ENCODE results near the gene CCHCR1. TPM values are rescaled to one million over a fixed set of nuclear protein-coding genes. Genes with fewer than 3 reads are reported as not detected.
"Not testable (repeated sequence)": the region's sequence is repeated elsewhere in the genome, so short reads cannot be mapped to it uniquely, and the experiment has no call there.

Gene CCHCR1
- polyA plus RNA-seq, 3 donors: 2.2 to 8.4 (median 2.8) TPM

DNA sequence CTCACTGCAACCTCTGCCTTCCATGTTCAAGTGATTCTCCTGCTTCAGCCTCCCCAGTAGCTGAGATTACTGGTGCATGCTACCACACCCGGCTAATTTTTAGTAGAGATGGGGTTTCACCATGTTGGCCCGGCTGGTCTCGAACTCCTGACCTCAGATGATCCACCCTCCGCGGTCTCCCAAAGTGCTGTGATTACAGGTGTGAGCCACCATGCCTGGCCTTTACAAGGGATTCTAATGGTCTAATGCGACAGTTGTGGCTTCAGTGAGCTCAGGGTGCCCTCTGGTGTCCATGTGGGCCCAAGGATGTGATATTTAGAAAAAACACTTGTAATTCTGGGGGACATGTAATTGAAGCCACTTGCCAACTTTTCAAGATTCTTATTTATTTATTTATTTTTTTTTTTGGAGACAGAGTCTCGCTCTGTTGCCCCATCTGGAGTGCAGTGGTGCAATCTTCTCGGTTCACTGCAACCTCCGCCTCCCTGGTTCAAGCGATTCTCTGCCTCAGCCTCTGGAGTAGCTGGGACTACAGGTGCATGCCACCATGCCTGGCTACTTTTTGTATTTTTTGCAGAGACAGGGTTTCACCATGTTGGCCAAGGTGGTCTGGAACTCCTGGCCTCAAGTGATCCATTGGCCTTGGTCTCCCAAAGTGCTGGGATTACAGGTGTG is 35.0 kb upstream of the CCHCR1 start:
- WGBS (ENCODE audit: insufficient coverage): 63% methylated on average over 9 of the region's 10 CpGs
- H3K27ac Mint-ChIP-seq: not testable (repeated sequence)

GRCh38 chr6:31190488-31190887 is 32.9 kb upstream of the CCHCR1 start:
- Mint-ChIP-seq H3K27ac (no peak overlapping the region), H3K36me3 (peaks cover 5 to 8% of the 10 kb centered on the region in 2 donors), H3K4me1 (peaks cover 16% of the 10 kb centered on the region), H3K4me3 (no peak overlapping the region), H3K27me3 (ENCODE audit: low read depth in 3 of 3) (peaks cover 0 to 2% (median 0%) of the 10 kb centered on the region in 3 donors), H3K9me3 (peaks cover 0 to 1% (median 0%) of the 10 kb centered on the region in 7 donors)
- no peak overlapping the region for H3K4me3 ChIP-seq (replicated peaks in 1 of 3; ENCODE audit: low read depth in 2 of 3, low read length in 3 of 3)
- no peak for DNase-seq
- H3K27ac ChIP-seq (ENCODE audit: low read depth in 1 of 2, low read length in 2 of 2): no peak overlapping the region
- H2AFZ ChIP-seq (ENCODE audit: insufficient read depth, low read depth, low read length, poor library complexity, severe bottlenecking): no peak overlapping the region
- H3K36me3 ChIP-seq (replicated peaks in 1 of 2; ENCODE audit: control insufficient read depth in 1 of 2, insufficient read depth in 2 of 2, low read length in 2 of 2): peaks cover 0 to 4% of the 10 kb centered on the region in 2 donors
- no peaks in the 10 kb centered on the region for H3K9me3 ChIP-seq (replicated peaks in 1 of 2; ENCODE audit: control insufficient read depth in 1 of 2, insufficient read depth in 1 of 2, low read length in 2 of 2)
- no peaks in the 10 kb centered on the region for H3K27me3 ChIP-seq (ENCODE audit: control insufficient read depth in 2 of 2, insufficient read depth in 2 of 2, low read length in 2 of 2)
- 97% methylated on average over 3 of the region's 4 CpGs for WGBS (ENCODE audit: insufficient coverage)
- peaks cover 3% of the 10 kb centered on the region for H4K20me1 ChIP-seq (ENCODE audit: insufficient read depth, low read length)
- H3K79me2 ChIP-seq (ENCODE audit: insufficient read depth, low read length): peaks cover 9% of the 10 kb centered on the region
- TF ChIP-seq CTCF (IDR thresholded peaks at IDR 0.05): no peak
- intact Hi-C loops (cut with micrococcal nuclease): no loop called here
- H3K4me2 ChIP-seq (replicated peaks; ENCODE audit: extremely low read depth, low read length, poor library complexity, severe bottlenecking): no peak overlapping the region
- H3K4me1 ChIP-seq (ENCODE audit: control insufficient read depth in 1 of 2, insufficient read depth in 2 of 2, low read length in 2 of 2): peaks cover 0 to 3% of the 10 kb centered on the region in 2 donors
- H3K9ac ChIP-seq (ENCODE audit: insufficient read depth, low read length, poor library complexity, severe bottlenecking): no peak overlapping the region

More for the DNA sequence above, 35.0 kb upstream of the CCHCR1 start:
- not testable (repeated sequence) for H3K36me3 Mint-ChIP-seq; H3K4me2 ChIP-seq (replicated peaks; ENCODE audit: extremely low read depth, low read length, poor library complexity, severe bottlenecking); H3K9me3 Mint-ChIP-seq; H3K4me3 ChIP-seq (replicated peaks in 1 of 3; ENCODE audit: low read depth in 2 of 3, low read length in 3 of 3); H4K20me1 ChIP-seq (ENCODE audit: insufficient read depth, low read length); H3K27me3 ChIP-seq (ENCODE audit: control insufficient read depth in 2 of 2, insufficient read depth in 2 of 2, low read length in 2 of 2); H3K4me1 ChIP-seq (ENCODE audit: control insufficient read depth in 1 of 2, insufficient read depth in 2 of 2, low read length in 2 of 2); H3K9me3 ChIP-seq (replicated peaks in 1 of 2; ENCODE audit: control insufficient read depth in 1 of 2, insufficient read depth in 1 of 2, low read length in 2 of 2); H3K9ac ChIP-seq (ENCODE audit: insufficient read depth, low read length, poor library complexity, severe bottlenecking); H3K36me3 ChIP-seq (replicated peaks in 1 of 2; ENCODE audit: control insufficient read depth in 1 of 2, insufficient read depth in 2 of 2, low read length in 2 of 2); H3K27me3 Mint-ChIP-seq (ENCODE audit: low read depth in 3 of 3); H3K27ac ChIP-seq (ENCODE audit: low read depth in 1 of 2, low read length in 2 of 2); H2AFZ ChIP-seq (ENCODE audit: insufficient read depth, low read depth, low read length, poor library complexity, severe bottlenecking); H3K4me3 Mint-ChIP-seq
- DNase-seq: peak; percentile 25 to 54 (median 44)
- H3K79me2 ChIP-seq (ENCODE audit: insufficient read depth, low read length): peaks cover 17% of the 10 kb centered on the region
- peaks cover 22% of the 10 kb centered on the region for H3K4me1 Mint-ChIP-seq
- TF ChIP-seq CTCF (IDR thresholded peaks at IDR 0.05): peak; percentile 67
- intact Hi-C loops (cut with micrococcal nuclease): loop anchor here (1.0 to 2.0 kb wide), 2 partner anchors 55 to 56 kb away; no protein-coding TSS in a partner anchor

GRCh38 chr6:31189223-31189622 is 31.6 kb upstream of the CCHCR1 start:
- H3K4me1 Mint-ChIP-seq; H3K79me2 ChIP-seq (ENCODE audit: insufficient read depth, low read length); H3K27me3 Mint-ChIP-seq (ENCODE audit: low read depth in 3 of 3); H3K4me1 ChIP-seq (ENCODE audit: control insufficient read depth in 1 of 2, insufficient read depth in 2 of 2, low read length in 2 of 2); H3K4me3 ChIP-seq (replicated peaks in 1 of 3; ENCODE audit: low read depth in 2 of 3, low read length in 3 of 3); H3K36me3 Mint-ChIP-seq; H3K27ac Mint-ChIP-seq; H3K4me3 Mint-ChIP-seq; H3K27me3 ChIP-seq (ENCODE audit: control insufficient read depth in 2 of 2, insufficient read depth in 2 of 2, low read length in 2 of 2); H4K20me1 ChIP-seq (ENCODE audit: insufficient read depth, low read length); H3K9me3 Mint-ChIP-seq; H3K4me2 ChIP-seq (replicated peaks; ENCODE audit: extremely low read depth, low read length, poor library complexity, severe bottlenecking); DNase-seq; H3K9ac ChIP-seq (ENCODE audit: insufficient read depth, low read length, poor library complexity, severe bottlenecking); H3K27ac ChIP-seq (ENCODE audit: low read depth in 1 of 2, low read length in 2 of 2); H3K9me3 ChIP-seq (replicated peaks in 1 of 2; ENCODE audit: control insufficient read depth in 1 of 2, insufficient read depth in 1 of 2, low read length in 2 of 2); H2AFZ ChIP-seq (ENCODE audit: insufficient read depth, low read depth, low read length, poor library complexity, severe bottlenecking); intact Hi-C loops (cut with micrococcal nuclease); H3K36me3 ChIP-seq (replicated peaks in 1 of 2; ENCODE audit: control insufficient read depth in 1 of 2, insufficient read depth in 2 of 2, low read length in 2 of 2): not testable (repeated sequence)
- WGBS (ENCODE audit: insufficient coverage): no CpG with 5 or more reads among the region's 3 CpGs
